ENCODE results near the gene SASS6.

SASS6 gene, protein sequence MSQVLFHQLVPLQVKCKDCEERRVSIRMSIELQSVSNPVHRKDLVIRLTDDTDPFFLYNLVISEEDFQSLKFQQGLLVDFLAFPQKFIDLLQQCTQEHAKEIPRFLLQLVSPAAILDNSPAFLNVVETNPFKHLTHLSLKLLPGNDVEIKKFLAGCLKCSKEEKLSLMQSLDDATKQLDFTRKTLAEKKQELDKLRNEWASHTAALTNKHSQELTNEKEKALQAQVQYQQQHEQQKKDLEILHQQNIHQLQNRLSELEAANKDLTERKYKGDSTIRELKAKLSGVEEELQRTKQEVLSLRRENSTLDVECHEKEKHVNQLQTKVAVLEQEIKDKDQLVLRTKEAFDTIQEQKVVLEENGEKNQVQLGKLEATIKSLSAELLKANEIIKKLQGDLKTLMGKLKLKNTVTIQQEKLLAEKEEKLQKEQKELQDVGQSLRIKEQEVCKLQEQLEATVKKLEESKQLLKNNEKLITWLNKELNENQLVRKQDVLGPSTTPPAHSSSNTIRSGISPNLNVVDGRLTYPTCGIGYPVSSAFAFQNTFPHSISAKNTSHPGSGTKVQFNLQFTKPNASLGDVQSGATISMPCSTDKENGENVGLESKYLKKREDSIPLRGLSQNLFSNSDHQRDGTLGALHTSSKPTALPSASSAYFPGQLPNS

DNA sequence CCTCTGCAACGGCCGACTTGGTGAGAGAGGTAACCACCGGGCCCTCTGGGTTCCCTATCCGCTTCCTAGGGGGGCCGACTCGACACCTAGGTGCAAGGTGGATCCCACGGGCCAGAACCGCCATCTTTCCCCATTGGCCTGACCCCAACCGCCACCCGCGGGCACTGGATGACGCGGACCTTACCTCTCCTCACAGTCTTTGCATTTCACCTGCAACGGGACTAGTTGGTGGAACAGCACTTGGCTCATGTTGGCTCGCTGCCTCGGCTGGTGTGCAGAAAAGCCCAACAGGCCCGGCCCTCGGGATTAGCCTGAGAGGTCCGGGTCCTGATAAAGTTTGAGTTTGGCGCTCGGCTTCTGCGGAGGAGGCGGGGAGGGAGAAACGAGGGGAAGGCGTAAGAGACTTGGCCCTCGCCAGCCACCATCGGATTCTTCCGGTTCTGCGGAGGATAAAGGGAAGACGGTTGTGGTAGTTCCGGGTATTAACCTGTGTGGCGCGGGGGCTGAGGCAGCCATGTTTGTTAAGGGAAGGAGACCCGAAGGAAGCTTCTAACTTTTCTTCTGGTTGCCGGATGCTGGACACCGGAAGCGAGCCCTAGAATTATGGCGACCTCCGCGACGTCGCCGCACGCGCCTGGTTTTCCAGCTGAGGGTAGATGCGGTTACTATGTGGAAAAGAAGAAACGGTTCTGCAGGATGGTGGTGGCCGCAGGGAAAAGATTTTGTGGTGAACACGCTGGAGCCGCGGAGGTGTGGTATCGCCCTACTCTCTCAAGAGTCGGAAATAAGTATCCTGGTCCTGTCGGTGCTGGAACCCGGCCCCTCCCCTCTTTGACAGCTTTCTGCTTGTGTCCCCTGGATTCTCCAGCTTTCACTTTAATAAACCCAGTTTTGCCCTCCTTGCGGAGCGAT, at the start of gene SASS6, which contains the start of gene TRMT13:
Gene SASS6, minus strand, starts transcription at position 365 of the 912 bp plus-strand sequence. Its CDS starts 116 bp downstream, at position 249.
Gene TRMT13, plus strand, starts transcription at position 598 of the 912 bp plus-strand sequence. Its CDS starts 6 bp downstream, at position 604.
- DNase-seq (ENCODE audit: low read depth in 2 of 2): peak; percentile 82 to 89

DNA sequence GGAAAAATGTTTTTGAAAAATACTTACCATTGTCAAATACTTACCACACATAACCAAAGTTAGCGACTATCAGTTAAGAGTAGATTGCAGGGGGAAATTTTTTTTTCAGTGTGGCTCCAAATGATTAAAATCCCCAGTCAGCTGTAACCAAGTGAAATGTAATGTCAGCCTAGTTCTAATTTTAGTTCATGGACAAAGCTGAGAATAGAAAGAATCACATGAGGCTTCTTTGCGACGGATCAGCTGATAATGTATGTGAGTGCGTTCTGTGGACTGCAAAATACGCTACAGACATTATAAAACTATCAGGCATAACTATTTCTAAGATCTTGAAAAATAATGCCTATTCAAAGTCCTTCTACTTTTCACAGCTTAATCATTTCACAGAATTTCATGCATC, 45.4 kb upstream of the SASS6 start, which contains the start of gene LRRC39:
Gene LRRC39, minus strand, starts transcription at position 166 of the 400 bp plus-strand sequence. CDS start 9,740 bp downstream, outside the sequence.
- DNase-seq (ENCODE audit: low read depth in 2 of 2): no peak

DNA sequence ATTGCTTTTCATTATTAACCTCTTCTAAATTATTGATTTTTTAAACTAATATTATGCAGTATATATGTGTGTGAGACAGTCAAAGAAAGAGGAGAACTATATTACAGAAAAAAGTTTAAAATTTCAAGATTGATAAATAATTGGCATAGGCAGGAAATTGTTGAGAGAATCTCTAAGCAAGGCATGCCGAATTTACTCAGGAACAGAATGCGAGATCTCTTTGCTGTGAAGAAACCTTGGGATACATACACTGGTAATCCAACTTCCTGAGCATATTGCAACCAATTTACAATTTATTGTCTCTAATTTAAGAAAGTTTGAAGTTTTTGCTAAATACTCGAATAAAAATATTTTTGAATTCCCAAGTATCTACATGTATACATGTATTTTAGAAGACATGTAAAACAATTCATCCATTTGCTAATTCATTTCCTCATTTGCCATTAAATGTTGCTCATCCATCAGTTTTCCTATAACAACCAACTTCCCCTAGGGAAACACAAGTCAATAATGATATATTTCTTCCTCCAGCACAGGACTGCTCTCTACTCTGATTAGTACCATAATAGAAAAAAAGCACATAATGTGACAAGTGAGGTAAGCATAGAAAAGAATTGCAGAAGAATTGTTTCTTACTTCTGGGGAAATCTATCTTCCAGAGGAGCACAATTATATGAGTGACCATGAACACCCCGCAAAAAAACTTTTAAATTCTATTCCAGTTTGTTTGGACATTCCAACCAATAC, 44.7 kb upstream of the SASS6 start:
- DNase-seq (ENCODE audit: low read depth in 2 of 2): no peak

GRCh38 chr1:100168051-100168450, 35.3 kb upstream of the SASS6 start:
- DNase-seq (ENCODE audit: low read depth in 2 of 2): no peak

- no peak for DNase-seq (ENCODE audit: low read depth in 2 of 2)
Observed at GRCh38 chr1:100164702-100165101, 32.0 kb upstream of the SASS6 start.

GRCh38 chr1:100164216-100164615, 31.5 kb upstream of the SASS6 start:
- no peak for DNase-seq (ENCODE audit: low read depth in 2 of 2)

- DNase-seq (ENCODE audit: low read depth in 2 of 2): no peak
Observed at GRCh38 chr1:100162881-100163280, 30.2 kb upstream of the SASS6 start.

DNA sequence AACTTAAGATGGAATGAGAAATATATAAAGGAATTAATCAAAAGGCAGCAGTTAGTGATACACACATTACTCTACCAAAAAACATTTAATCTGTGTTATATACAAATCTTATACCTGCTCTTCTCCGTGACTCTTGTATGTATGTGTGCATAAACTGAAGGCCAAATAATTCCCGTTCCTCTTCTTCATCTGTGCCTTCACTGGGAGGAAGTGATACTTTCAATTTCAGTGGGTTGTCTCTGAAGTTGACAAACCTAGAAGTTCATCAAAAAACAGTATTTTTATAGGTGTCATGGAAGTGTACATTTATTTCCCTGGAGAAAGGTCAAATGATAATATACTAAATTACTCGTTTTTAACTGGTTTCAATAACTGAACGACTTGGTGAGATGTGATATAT, 19.5 kb upstream of the SASS6 start:
- no peak for DNase-seq (ENCODE audit: low read depth in 2 of 2)

DNA sequence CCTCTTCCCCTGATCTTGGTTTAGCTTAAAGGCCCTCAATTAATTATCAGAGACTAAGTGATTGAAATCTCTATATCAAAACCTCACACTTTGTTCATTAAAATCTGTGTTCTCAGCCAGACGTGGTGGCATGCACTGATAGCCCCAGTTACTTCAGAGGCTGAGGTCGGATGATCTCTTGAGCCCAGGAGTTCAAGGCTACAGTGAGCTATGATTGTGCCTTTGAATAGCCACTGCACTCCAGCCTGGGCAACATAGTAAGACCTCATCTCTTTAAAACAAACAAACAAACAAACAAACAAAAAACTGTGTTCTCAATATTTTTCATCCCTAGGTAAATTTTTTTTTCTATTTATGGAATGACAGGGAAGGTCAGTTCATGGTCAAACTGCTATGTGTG, 18.9 kb upstream of the SASS6 start:
- no peak for DNase-seq (ENCODE audit: low read depth in 2 of 2)

GRCh38 chr1:100147875-100148274, 15.1 kb upstream of the SASS6 start:
- no peak for DNase-seq (ENCODE audit: low read depth in 2 of 2)

- DNase-seq (ENCODE audit: low read depth in 2 of 2): no peak
Observed at GRCh38 chr1:100146958-100147357, 14.2 kb upstream of the SASS6 start.

- DNase-seq (ENCODE audit: low read depth in 2 of 2): no peak
Observed at GRCh38 chr1:100145116-100145515, 12.4 kb upstream of the SASS6 start.

DNA sequence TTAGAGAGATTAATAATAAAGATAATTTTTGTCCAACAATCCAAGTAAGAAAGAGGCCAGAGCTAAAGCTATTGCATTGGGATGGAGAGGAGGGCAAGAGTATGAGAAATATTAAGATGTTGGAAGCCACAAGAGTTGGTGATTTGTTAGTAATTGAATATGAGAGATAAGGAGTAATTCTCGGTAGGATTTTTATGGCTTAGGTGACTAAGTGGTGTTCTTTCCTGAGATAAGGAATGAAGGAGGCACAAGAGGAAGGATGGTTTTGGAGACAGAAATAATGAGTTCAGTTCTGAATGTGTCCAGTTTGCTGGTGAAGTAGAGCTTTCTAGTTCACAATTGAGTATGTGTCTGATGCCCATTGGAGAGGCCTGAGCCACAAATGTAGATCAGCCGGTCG, 9.6 kb upstream of the SASS6 start:
- no peak for DNase-seq (ENCODE audit: low read depth in 2 of 2)

- DNase-seq (ENCODE audit: low read depth in 2 of 2): no peak
Observed at GRCh38 chr1:100141192-100141591, 8.5 kb upstream of the SASS6 start.

DNA sequence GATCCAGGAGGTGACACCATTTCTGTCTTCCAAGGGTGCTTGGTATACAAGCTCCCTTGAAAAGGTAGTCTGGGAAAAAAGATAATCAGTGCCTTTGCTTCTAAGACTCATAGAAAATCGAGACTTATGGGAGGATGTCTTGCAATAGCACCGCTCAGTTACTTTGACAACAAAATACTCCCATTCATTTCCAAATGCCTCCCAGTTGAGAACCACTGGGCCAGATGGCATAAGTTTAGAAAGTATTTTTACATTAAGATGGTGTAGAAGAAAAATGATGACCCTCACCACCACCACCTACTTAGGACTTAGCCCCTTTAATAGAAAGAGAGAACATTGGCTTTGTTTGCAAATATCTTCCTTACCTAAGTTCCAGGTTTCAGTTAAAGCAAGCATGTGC, 4.9 kb upstream of the SASS6 start:
- DNase-seq (ENCODE audit: low read depth in 2 of 2): no peak

- no peak for DNase-seq (ENCODE audit: low read depth in 2 of 2)
Observed at GRCh38 chr1:100134872-100135271, 2.1 kb upstream of the SASS6 start.

- DNase-seq (ENCODE audit: low read depth in 2 of 2): no peak
Observed at GRCh38 chr1:100131623-100132022, 1.1 kb downstream of the SASS6 start.

GRCh38 chr1:100130552-100131077, 2.1 kb downstream of the SASS6 start:
- DNase-seq (ENCODE audit: low read depth in 2 of 2): no peak

DNA sequence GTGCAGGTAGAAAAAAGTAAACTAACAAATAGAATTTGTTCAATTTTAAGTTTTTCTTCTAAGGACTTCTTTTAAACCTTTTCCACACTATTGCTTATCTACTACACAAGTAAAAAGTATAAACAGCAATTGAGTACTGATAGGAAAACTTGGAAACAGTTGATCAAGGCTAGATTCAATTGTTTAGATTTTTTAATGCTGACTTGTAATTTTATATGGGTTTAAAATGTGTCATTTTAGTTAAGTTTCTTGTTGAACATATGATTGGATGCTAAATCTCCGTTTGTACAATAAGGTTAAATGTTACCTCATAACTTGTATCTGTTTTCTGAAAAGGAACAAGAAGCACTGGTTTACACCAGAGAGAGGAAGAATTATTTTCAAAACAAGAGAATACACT, 5.5 kb downstream of the SASS6 start:
- no peak for DNase-seq (ENCODE audit: low read depth in 2 of 2)

DNA sequence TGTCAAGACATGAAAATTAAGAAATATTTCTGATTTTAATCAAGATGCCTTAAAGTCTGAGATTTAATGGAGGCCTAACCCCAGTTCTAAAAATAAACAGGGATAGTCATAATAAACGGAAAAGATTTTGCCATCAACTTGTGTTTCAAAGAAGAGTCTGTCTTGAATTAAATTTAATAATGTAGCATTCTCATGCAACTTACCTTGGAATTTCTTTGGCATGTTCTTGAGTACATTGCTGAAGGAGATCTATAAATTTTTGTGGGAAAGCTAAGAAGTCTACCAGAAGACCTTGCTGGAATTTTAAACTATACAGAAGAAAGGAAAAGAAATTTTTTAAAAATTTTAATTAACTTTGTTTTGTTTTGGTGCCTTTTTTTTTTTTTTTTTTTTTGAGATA, 10.6 kb downstream of the SASS6 start:
- no peak for DNase-seq (ENCODE audit: low read depth in 2 of 2)

DNA sequence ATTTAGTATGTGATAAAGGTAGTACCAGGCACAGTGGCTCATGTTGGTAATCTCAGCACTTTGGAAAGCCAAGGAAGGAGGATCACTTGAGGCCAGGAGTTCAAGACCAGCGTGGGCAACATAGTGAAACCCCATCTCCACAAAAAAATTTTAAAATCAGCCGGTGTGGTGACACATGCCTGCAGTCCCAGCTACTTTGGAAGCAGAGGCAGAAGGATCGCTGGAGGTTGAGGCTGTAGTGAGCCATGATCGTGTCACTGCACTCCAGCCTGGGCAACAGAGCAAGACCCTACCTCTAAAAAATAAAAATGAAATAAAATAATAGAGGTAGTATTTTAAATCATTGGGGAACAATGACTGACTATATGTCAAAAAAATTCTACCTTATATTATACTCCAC, 17.2 kb downstream of the SASS6 start:
- no peak for DNase-seq (ENCODE audit: low read depth in 2 of 2)
